ENCODE data around the gene LINGO4.
"Not testable (repeated sequence)": the region's sequence is repeated elsewhere in the genome, so short reads cannot be mapped to it uniquely, and the experiment has no call there.

LINGO4 gene

GRCh38 chr1:151776665-151777062 is 28.6 kb downstream of the LINGO4 start:
- DNase-seq = no peak

GRCh38 chr1:151775894-151776664 is 29.1 kb downstream of the LINGO4 start:
- no peak for DNase-seq

- no peak for DNase-seq
These were observed 30.8 kb downstream of the LINGO4 start for GRCh38 chr1:151774256-151774922.

- no peak for DNase-seq
These were observed 31.5 kb downstream of the LINGO4 start for GRCh38 chr1:151773702-151774101.

- DNase-seq = not testable (repeated sequence)
These were observed 35.9 kb downstream of the LINGO4 start for GRCh38 chr1:151769270-151769669.

- DNase-seq = not testable (repeated sequence)
These were observed 36.7 kb downstream of the LINGO4 start for GRCh38 chr1:151768351-151769066.

GRCh38 chr1:151763990-151764389 is 41.2 kb downstream of the LINGO4 start:
- no peak for DNase-seq

- peak; percentile 92 for DNase-seq
These were observed 42.0 kb downstream of the LINGO4 start, which contains the start of gene MRPL9 for GRCh38 chr1:151762941-151763921. Gene MRPL9, minus strand, starts transcription at chr1:151763496. Its CDS starts 17 bp downstream, at chr1:151763479.

GRCh38 chr1:151760597-151761385 is 44.4 kb downstream of the LINGO4 start:
- no peak for DNase-seq

- no peak for DNase-seq
These were observed 46.0 kb downstream of the LINGO4 start for GRCh38 chr1:151759241-151759640.

- no peak for DNase-seq
These were observed 48.9 kb downstream of the LINGO4 start for GRCh38 chr1:151756291-151756690.
